Stromal cell of bone marrow (primary cell): Measurements from ENCODE around the gene ORM2.
"Not testable (repeated sequence)": the region's sequence is repeated elsewhere in the genome, so short reads cannot be mapped to it uniquely, and the experiment has no call there.

ENCODE experiments used
- DNase-seq: peaks from one replicate; pipeline ENCODE4 v3.0.0-alpha.2; 2012; ENCODE audit warnings: low read depth

The ORM2 gene

GRCh38 chr9:114329625-114330022 lies at the start of gene ORM2:
Gene ORM2 (plus strand): TSS chr9:114329869. CDS start chr9:114329905, 36 bp downstream.
- not testable (repeated sequence) for DNase-seq

DNA sequence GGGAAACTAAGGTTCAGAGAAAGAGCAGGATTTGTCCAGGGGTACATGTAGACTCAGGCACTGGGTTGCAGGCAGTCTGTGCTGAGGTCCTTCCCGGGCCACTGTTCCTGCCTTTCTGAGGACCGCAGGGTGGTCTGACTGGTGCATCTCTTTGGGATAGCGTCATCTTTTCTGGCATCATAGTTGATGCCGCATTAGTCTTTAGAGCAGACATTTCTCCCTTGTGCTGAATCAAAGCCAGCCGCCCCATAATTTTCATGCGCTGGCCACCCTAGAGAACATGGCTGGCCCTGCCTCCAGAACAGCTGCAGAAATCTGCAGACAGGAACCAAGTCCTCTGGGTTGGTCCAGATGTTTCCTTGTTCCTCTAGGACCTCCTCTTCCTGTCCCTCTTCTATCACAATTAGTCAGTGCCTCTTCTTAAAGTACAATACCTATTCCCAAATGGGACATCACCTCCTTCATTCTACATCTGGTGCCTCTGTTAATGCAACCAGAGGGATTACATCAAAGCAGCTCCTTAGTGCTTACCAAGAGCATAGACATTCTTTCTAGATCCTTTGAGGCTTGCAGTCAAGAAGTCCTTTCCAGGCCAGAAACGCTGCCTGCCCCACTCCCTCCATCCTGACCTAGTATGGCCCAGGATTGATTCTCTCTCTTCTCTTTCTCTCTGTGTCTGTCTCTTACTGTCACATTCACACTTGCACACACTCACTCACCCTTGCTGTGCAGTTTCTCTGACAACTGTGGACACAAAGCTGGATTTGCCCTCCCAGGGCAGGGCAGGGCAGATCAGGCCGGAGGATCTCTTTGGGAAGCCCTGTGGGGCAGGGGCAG lies 48.8 kb upstream of the ORM2 start:
- no peak for DNase-seq

DNA sequence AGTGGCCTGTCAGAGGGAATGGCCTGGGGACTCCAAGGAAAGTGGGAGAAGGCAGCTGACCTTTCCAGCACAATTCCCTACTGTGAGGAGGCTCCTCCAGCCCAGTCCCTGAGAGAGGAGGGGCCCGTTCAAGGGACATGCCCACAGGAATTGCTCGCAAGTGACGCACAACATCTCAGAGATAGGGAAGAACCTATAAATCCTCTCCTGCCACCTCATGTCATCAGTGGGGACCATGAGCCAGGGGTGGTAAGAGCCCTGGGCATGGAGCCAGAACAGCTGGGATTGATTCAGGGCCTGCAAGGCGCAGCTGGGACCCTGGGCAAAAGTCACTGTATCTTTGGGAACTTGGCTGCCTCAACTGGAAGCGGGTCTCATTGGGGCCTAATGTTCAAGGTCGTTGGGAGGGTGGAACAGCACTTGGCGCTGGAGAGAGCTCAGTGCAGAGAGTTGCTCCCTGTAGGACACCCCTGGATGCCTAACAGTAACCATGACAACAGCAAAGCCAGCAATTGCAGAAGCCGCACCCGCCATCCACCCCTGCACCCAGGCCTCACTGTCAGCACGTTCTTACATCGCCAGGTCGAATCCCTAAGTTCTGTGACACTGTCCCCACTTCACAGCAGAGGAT lies 48.1 kb upstream of the ORM2 start:
- no peak for DNase-seq

- no peak for DNase-seq
Observed at GRCh38 chr9:114282104-114282485, 47.6 kb upstream of the ORM2 start.

DNA sequence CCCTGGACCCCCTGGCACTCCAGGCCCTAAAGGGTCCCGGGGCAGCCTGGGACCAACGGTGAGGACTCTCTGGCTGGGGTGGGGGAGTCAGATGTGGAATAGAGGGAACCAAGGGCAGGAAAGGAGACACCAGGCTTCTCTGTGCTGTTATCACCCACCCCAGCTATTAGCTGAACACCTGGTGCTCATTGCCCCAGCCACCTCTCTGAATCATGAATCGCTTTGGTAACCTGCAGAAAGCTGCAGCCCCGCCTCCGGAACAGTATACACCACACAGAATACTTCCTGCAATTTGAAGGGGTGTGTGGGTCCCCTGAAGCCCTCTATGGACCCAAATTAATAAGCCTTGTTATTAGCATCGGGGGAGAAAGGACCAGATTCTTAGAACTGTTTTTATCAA lies 47.2 kb upstream of the ORM2 start:
- DNase-seq = no peak

- peak; percentile 58 for DNase-seq
Observed at GRCh38 chr9:114282926-114283325, 46.7 kb upstream of the ORM2 start.

DNA sequence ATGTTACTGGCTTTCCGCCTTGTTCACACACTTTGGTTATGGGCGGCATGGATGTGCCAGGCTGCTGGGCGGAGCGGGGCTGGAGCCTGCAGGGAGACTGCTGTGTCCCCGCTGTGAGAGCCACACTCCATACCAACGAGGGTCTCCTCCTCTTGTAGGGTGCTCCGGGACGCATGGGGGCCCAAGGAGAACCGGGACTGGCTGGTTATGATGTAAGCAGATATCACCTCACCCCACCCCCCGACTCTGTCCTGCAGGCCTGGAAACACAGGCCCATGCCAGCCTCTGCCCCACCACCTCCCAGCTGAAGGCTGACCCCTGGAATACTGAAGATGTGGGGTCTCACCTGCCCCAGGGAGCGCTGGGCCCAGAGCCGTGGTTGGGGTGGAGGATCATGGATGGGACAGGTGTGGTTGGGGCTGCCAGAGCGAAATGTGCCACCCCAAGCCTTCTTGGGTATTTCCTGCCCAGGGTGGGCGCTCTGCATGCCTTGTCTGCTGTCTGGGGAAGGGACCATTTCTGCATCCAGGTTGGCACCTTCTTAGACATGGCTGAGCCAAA lies 46.0 kb upstream of the ORM2 start:
- DNase-seq = no peak

GRCh38 chr9:114284316-114285060 lies 45.2 kb upstream of the ORM2 start:
- no peak for DNase-seq

DNA sequence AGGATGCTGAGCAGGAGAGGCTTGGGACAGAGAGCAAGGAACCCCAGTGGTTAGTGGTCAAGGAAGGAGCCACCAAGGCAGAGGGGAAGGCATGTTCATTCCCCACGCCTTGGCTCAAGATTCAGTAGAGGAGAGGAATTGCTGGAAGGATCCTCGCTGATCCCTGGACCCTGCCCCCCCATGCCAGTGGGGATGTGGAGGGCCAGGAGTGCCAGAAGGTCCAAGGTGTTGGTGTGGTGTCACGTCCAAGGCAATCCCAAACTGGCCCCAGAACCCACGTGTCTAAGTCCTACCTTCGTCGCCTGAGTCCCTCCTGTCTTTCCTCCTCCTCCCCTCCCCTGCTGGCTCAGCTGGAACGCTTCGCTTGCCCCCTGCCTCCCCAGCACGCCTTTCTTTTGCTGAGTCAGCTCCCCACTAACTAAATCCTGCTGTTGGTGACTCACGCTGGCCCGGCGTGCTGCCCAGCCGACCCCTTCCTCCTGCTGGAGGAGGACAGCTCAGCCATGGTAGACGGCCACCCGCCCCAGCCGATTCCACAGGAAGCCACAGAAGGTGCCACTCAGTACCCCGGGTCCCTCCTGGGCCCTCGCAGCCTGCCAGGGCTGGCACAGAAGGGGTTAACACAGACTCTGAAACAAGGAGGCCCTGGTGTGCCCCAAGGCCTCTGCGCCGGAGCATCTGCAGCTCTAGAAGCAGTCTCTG lies 44.4 kb upstream of the ORM2 start:
- peak; percentile 79 for DNase-seq

DNA sequence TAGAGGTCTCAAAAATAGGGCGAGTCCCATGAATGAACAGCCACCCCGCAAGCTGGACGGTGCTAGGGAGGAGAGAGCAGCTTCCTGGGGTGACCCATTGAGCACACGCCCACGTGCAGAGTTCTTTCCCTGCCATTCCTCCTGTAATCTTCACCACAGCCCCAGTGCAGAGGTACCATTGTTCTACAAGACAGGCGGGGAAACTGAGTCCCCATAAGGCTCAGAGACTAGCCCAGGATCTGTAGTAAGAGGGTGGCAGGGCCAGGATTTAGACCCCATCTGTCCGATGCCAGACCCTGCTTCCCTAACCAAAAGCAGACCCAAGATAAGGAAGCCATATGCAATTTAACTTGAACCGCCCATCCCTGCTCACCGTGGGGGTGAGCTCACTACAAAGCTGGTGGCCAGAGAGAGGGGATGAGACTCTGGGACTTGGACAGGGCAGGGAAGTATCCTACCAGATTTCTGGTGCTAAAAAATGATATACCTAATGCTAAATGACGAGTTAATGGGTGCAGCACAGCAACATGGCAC lies 43.5 kb upstream of the ORM2 start:
- DNase-seq = no peak

DNA sequence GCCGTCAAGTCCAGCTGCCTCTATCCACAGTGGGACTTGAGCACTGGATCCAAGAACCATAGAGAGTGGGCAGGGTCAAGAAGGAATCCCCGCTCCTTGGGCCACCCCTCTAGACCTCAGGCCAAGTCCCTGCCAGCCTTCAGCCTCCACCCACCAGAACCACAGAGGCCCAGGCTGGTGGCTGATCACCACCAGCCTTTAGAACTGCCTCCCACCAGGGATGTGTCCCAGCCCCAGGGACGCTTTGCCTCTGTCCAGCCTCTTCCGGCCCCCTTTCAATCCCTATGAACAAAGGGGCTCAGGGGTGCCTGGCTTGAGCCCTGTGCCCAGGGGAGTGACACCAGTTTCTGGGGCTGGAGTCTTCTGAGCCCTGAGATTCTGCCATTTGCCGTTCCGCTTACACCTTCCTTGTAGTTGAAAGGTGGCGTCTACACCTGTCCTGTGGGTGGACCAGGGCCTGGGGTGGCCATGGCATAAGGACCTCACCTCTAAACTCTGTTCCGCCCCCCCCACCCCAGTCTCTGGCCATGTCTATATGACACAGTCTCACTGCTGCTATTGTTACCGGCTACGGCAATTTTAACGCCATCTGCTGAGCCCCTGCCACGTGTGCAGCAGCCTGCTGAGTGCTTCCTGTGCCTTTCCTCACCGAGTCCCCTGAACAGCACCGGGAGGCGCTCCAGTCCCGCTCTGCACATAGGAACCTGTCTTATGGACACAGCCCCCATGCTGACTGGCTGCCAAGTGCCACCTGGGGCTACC lies 42.5 kb upstream of the ORM2 start:
- DNase-seq = no peak

GRCh38 chr9:114287763-114288192 lies 41.9 kb upstream of the ORM2 start:
- DNase-seq = no peak

DNA sequence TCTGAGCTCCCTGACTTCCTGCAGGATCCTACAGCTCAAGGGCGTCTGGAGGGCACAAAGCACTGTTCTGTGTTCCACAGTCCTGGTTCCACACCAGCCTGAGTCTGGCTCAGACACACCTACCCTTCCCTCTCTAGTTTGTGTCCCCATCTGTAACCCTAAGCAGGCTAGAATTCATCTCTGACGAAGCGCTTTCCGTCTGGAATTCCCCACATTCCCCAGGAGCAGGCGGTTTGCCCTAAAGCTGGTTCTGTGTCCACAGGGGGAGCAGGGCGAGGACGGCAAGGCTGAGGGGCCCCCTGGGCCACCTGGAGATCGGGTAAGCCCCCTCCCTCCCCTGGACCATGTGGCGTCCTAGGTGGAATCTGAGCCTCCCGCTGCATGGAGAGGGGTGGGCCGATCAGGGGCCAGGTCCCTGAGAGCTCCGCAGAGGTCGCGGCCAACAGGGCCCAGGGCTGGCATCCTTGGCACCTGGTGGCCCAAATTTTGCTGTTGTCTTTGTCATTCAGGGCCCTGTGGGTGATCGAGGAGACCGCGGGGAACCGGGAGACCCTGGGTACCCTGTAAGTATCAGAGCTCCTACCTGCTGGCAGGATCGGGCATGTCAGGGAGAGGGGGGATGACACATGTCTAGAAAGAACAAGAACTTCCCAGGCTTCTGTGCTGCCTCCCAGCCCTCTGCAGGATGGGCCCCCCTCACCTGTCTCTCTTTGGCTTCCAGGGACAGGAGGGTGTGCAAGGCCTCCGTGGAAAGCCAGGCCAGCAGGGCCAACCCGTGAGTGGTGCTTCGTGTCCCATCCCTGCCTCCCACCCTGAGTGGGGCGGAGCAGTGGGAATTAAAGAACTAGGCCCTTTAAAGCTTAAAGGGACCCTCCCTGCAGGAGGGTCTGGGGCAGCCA lies 41.2 kb upstream of the ORM2 start:
- DNase-seq = no peak

- no peak for DNase-seq
Observed at GRCh38 chr9:114289106-114289505, 40.6 kb upstream of the ORM2 start.

DNA sequence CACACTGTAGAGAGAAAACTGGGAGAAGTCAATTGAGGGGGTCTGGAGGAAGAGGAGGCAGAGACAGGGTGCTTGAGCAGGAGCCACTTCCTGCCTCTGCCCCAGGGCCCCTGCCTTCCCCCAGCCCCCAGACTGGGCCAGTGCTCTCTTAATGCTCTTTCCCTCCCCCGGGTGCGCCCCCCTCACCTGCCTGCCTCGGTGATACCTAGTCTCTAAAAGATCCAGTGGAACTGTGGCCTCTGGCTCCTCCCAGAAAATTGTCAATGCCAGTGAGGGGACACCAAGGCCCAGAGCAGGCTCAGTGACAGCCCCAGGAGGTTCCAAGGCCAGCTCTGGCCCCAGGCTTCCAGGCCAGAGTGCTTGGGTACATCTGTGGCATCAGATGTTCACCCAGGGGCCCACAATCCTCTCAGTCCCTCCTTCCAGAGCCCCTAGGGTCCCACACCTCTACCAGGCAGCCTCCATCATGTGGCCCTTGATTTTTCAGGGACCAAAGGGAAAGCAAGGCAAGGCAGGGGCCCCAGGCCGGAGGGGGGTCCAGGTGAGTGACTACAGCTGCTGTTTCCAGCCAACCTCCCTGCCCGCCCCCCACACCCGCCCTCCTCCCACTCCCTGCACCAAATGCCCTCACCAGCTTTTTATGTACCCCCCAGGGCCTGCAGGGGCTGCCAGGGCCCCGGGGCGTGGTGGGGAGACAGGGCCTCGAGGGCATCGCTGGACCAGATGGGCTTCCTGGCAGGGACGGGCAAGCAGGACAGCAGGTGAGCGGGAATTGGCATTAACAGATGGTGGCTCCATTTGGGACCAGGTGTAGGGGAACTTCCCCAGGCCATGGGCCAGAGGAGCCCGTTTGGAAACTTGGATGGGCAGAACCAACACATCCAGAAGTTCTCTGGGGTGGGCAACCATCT lies 39.8 kb upstream of the ORM2 start:
- no peak for DNase-seq

- no peak for DNase-seq
Observed at GRCh38 chr9:114290561-114290986, 39.1 kb upstream of the ORM2 start.

DNA sequence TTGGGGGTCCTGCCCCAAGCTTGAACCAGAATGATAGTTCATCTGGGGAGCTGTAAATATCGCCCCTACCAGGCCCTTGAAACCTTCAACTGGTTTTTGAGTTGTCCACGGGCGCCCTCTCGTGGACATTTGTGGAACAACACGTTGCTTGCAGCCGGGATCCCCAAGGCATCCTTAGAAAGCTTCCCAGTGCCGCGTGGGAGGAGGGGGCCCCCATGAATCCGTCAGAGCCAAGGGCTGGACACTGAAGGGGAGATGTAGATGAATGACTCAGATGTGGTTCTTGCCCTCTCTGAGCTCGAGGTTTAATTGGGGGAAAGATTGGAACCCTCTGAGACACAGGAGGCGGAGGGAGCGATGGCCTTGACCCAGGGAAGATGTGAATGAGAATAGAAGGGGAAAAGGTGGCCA lies 38.6 kb upstream of the ORM2 start:
- peak; percentile 40 for DNase-seq

GRCh38 chr9:114291886-114292590 lies 37.6 kb upstream of the ORM2 start:
- DNase-seq = no peak
